Stimulated activated naive CD8-positive, alpha-beta T cell treated with anti-CD3 and anti-CD28 coated beads, Interleukin-15, amount 100 ng/mL, for 72 hours (primary cell): ENCODE measurements around the gene ADGRB3.
"Not testable (repeated sequence)": the region's sequence is repeated elsewhere in the genome, so short reads cannot be mapped to it uniquely, and the experiment has no call there.

Experiments
- ATAC-seq: fragments of 150-1000 bp; cut with Tn5 transposase; 2 replicates; pipeline ENCODE4 v1.10.0; 2021; ENCODE audit warnings: mild to moderate bottlenecking, moderate library complexity
- DNase-seq, 2 donors: peaks; one replicate each; pipeline ENCODE4 v3.0.0; 2021 to 2022
- H3K27ac Mint-ChIP-seq, 2 donors: one replicate each; pipeline ENCODE4 v1.8.0; 2022; ENCODE audit warnings: mild to moderate bottlenecking in 2 of 2, mixed read lengths in 2 of 2, moderate library complexity in 2 of 2
- H3K27me3 Mint-ChIP-seq: one replicate; pipeline ENCODE4 v1.8.0; 2022; ENCODE audit warnings: mixed read lengths
- H3K4me1 Mint-ChIP-seq: one replicate; pipeline ENCODE4 v1.8.0; 2022; ENCODE audit warnings: mild to moderate bottlenecking, mixed read lengths
- H3K4me3 Mint-ChIP-seq, 2 donors: one replicate each; pipeline ENCODE4 v1.8.0; 2022; ENCODE audit warnings: mild to moderate bottlenecking in 2 of 2, mixed read lengths in 2 of 2, moderate library complexity in 1 of 2
- H3K9me3 Mint-ChIP-seq, 2 donors: one replicate each; pipeline ENCODE4 v1.8.0; 2022; ENCODE audit warnings: mixed read lengths in 2 of 2

The ADGRB3 gene

GRCh38 chr6:68658338-68658737 lies 23.3 kb downstream of the ADGRB3 start:
- no peak overlapping the region for H3K4me3 Mint-ChIP-seq
- ATAC-seq, result no peak
- no peak overlapping the region for H3K27ac Mint-ChIP-seq
- no peaks in the 10 kb centered on the region for H3K4me1 Mint-ChIP-seq
- H3K27me3 Mint-ChIP-seq, result no peaks in the 10 kb centered on the region
- DNase-seq, result no peak
- H3K9me3 Mint-ChIP-seq, result no peaks in the 10 kb centered on the region

- Mint-ChIP-seq H3K9me3 (no peaks in the 10 kb centered on the region), H3K27ac (no peak overlapping the region), H3K27me3 (no peaks in the 10 kb centered on the region), H3K4me3 (no peak overlapping the region), H3K4me1 (no peaks in the 10 kb centered on the region)
- DNase-seq (no peak), ATAC-seq (no peak)
These were observed 38.2 kb downstream of the ADGRB3 start for GRCh38 chr6:68673255-68673654.

GRCh38 chr6:68675548-68675947 lies 40.5 kb downstream of the ADGRB3 start:
- ATAC-seq, result no peak
- Mint-ChIP-seq H3K27me3 (no peaks in the 10 kb centered on the region), H3K4me1 (no peaks in the 10 kb centered on the region), H3K4me3 (no peak overlapping the region), H3K27ac (peak overlapping the region in 1 of 2 donors; percentile 72), H3K9me3 (no peaks in the 10 kb centered on the region)
- no peak for DNase-seq

- H3K27ac Mint-ChIP-seq, ATAC-seq, H3K4me3 Mint-ChIP-seq, H3K27me3 Mint-ChIP-seq, H3K4me1 Mint-ChIP-seq, DNase-seq, H3K9me3 Mint-ChIP-seq: not testable (repeated sequence)
These were observed 41.0 kb downstream of the ADGRB3 start for GRCh38 chr6:68676094-68676493.

GRCh38 chr6:68677058-68677457 lies 42.0 kb downstream of the ADGRB3 start:
- DNase-seq (no peak), ATAC-seq (no peak)
- Mint-ChIP-seq H3K4me1 (no peaks in the 10 kb centered on the region), H3K27ac (no peak overlapping the region), H3K4me3 (no peak overlapping the region), H3K9me3 (no peaks in the 10 kb centered on the region), H3K27me3 (no peaks in the 10 kb centered on the region)

- ATAC-seq (no peak), DNase-seq (no peak)
- Mint-ChIP-seq H3K4me1 (no peaks in the 10 kb centered on the region), H3K27me3 (no peaks in the 10 kb centered on the region), H3K9me3 (no peaks in the 10 kb centered on the region), H3K27ac (no peak overlapping the region), H3K4me3 (no peak overlapping the region)
These were observed 44.3 kb downstream of the ADGRB3 start for GRCh38 chr6:68679399-68679798.

GRCh38 chr6:68680264-68680663 lies 45.2 kb downstream of the ADGRB3 start:
- H3K27me3 Mint-ChIP-seq, result no peaks in the 10 kb centered on the region
- H3K4me3 Mint-ChIP-seq, result no peak overlapping the region
- H3K27ac Mint-ChIP-seq, result no peak overlapping the region
- H3K9me3 Mint-ChIP-seq, result no peaks in the 10 kb centered on the region
- H3K4me1 Mint-ChIP-seq, result no peaks in the 10 kb centered on the region
- ATAC-seq (no peak), DNase-seq (no peak)

- Mint-ChIP-seq H3K27ac (no peak overlapping the region), H3K4me1 (no peaks in the 10 kb centered on the region), H3K4me3 (no peak overlapping the region), H3K9me3 (no peaks in the 10 kb centered on the region), H3K27me3 (no peaks in the 10 kb centered on the region)
- DNase-seq, result no peak
- no peak for ATAC-seq
These were observed 54.8 kb downstream of the ADGRB3 start for GRCh38 chr6:68689910-68690309.

- DNase-seq (no peak), ATAC-seq (no peak)
- H3K4me1 Mint-ChIP-seq, result no peaks in the 10 kb centered on the region
- H3K9me3 Mint-ChIP-seq, result no peaks in the 10 kb centered on the region
- no peak overlapping the region for H3K4me3 Mint-ChIP-seq
- H3K27ac Mint-ChIP-seq, result no peak overlapping the region
- no peaks in the 10 kb centered on the region for H3K27me3 Mint-ChIP-seq
These were observed 56.0 kb downstream of the ADGRB3 start for GRCh38 chr6:68691120-68691519.

GRCh38 chr6:68693271-68693670 lies 58.2 kb downstream of the ADGRB3 start:
- Mint-ChIP-seq H3K27ac (no peak overlapping the region), H3K4me1 (no peaks in the 10 kb centered on the region), H3K9me3 (no peaks in the 10 kb centered on the region), H3K27me3 (no peaks in the 10 kb centered on the region), H3K4me3 (no peak overlapping the region)
- DNase-seq, result no peak
- ATAC-seq, result no peak

- Mint-ChIP-seq H3K9me3 (no peaks in the 10 kb centered on the region), H3K4me1 (no peaks in the 10 kb centered on the region), H3K27me3 (no peaks in the 10 kb centered on the region), H3K4me3 (no peak overlapping the region), H3K27ac (no peak overlapping the region)
- no peak for DNase-seq
- ATAC-seq, result no peak
These were observed 60.3 kb downstream of the ADGRB3 start for GRCh38 chr6:68695403-68695802.

- ATAC-seq (no peak), DNase-seq (no peak)
- no peaks in the 10 kb centered on the region for H3K4me1 Mint-ChIP-seq
- H3K9me3 Mint-ChIP-seq, result no peaks in the 10 kb centered on the region
- H3K27ac Mint-ChIP-seq, result no peak overlapping the region
- H3K4me3 Mint-ChIP-seq, result no peak overlapping the region
- no peaks in the 10 kb centered on the region for H3K27me3 Mint-ChIP-seq
These were observed 60.8 kb downstream of the ADGRB3 start for GRCh38 chr6:68695838-68696237.

GRCh38 chr6:68697394-68697793 lies 62.3 kb downstream of the ADGRB3 start:
- no peaks in the 10 kb centered on the region for H3K27me3 Mint-ChIP-seq

GRCh38 chr6:68701159-68701558 lies 66.1 kb downstream of the ADGRB3 start:
- DNase-seq (no peak), ATAC-seq (no peak)
- peaks cover 0 to 8% of the 10 kb centered on the region in 2 donors for H3K9me3 Mint-ChIP-seq
- no peaks in the 10 kb centered on the region for H3K4me1 Mint-ChIP-seq
- no peaks in the 10 kb centered on the region for H3K27me3 Mint-ChIP-seq
- H3K27ac Mint-ChIP-seq, result no peak overlapping the region
- H3K4me3 Mint-ChIP-seq, result no peak overlapping the region

More at GRCh38 chr6:68697394-68697793, 62.3 kb downstream of the ADGRB3 start:
- ATAC-seq, result no peak
- Mint-ChIP-seq H3K27ac (no peak overlapping the region), H3K9me3 (peaks cover 0 to 8% of the 10 kb centered on the region in 2 donors), H3K4me1 (no peaks in the 10 kb centered on the region), H3K4me3 (no peak overlapping the region)
- DNase-seq, result no peak

- DNase-seq, result no peak
- Mint-ChIP-seq H3K4me3 (no peak overlapping the region), H3K27ac (no peak overlapping the region), H3K27me3 (no peaks in the 10 kb centered on the region), H3K9me3 (peaks cover 0 to 8% of the 10 kb centered on the region in 2 donors), H3K4me1 (no peaks in the 10 kb centered on the region)
- ATAC-seq, result no peak
These were observed 69.4 kb downstream of the ADGRB3 start for GRCh38 chr6:68704485-68704884.

GRCh38 chr6:68709091-68709490 lies 74.0 kb downstream of the ADGRB3 start:
- DNase-seq (no peak), ATAC-seq (no peak)
- no peak overlapping the region for H3K4me3 Mint-ChIP-seq
- no peak overlapping the region for H3K27ac Mint-ChIP-seq
- H3K4me1 Mint-ChIP-seq, result no peaks in the 10 kb centered on the region
- no peaks in the 10 kb centered on the region for H3K27me3 Mint-ChIP-seq
- no peaks in the 10 kb centered on the region for H3K9me3 Mint-ChIP-seq

GRCh38 chr6:68709882-68710281 lies 74.8 kb downstream of the ADGRB3 start:
- H3K4me1 Mint-ChIP-seq, result no peaks in the 10 kb centered on the region
- no peak overlapping the region for H3K27ac Mint-ChIP-seq
- no peaks in the 10 kb centered on the region for H3K27me3 Mint-ChIP-seq
- no peak for ATAC-seq
- no peaks in the 10 kb centered on the region for H3K9me3 Mint-ChIP-seq
- no peak for DNase-seq
- H3K4me3 Mint-ChIP-seq, result no peak overlapping the region
